Mucosa of descending colon (tissue), 3 donors: ENCODE results near the gene DCC. TPM values are rescaled to one million over a fixed set of nuclear protein-coding genes. Genes with fewer than 3 reads are reported as not detected.

ENCODE experiments used
- ATAC-seq: fragments of 200-7000 bp; cut with Tn5 transposase; one replicate; pipeline ENCODE4 v1.9.1; 2020; ENCODE audit warnings: mild to moderate bottlenecking, moderate library complexity
- DNase-seq, 3 donors: peaks; one replicate each; pipeline ENCODE4 v3.0.0-alpha.2; 2020
- H3K36me3 ChIP-seq: fragments of 200-600 bp; one replicate; pipeline ENCODE4 v1.8.0; 2021; ENCODE audit warnings: low read depth, mild to moderate bottlenecking
- H3K4me1 ChIP-seq: fragments of 200-600 bp; one replicate; pipeline ENCODE4 v1.8.0; 2021; ENCODE audit warnings: low read depth, mild to moderate bottlenecking
- H3K4me3 ChIP-seq: fragments of 200-600 bp; one replicate; pipeline ENCODE4 v1.8.0; 2021; ENCODE audit warnings: mild to moderate bottlenecking
- H3K9me3 ChIP-seq: fragments of 200-600 bp; one replicate; pipeline ENCODE4 v1.8.0; 2021; ENCODE audit warnings: mild to moderate bottlenecking
- intact Hi-C, 2 donors: fragments of 100-400 bp; cut with DNase I in 1 of 2; cut with micrococcal nuclease in 1 of 2; formaldehyde crosslinking; loops; one replicate each; pipeline versions ENCODE4 v1.11.0 to v1.11.1; 2022; cut with DNase I, micrococcal nuclease
- total RNA-seq, 3 donors: library from RNA; stranded (reverse); fragmentation: NEBNext Ultra II Directional in 2 of 3; extraction: Animal tissue kit (Norgen Biotek cat#: 25700) in 2 of 3; gene quantifications; one replicate each; pipeline versions ENCODE4 v1.2.1 to v1.2.4, GENCODE V29; 2021 to 2023
- TF ChIP-seq, protein P1 (sequence below): fragments of 200-600 bp; IDR thresholded peaks from one replicate; pipeline ENCODE4 v1.8.0; 2022; ENCODE audit warnings: antibody characterized with exemption, mild to moderate bottlenecking
- donor health status: DM: no; HTN: no; CAD: no; lungs with moderate emphysema.
- donor health status: DM: no; HTN: no; CAD: no.
- donor health status: DM: no; HTN: yes; CAD: no.

DCC gene
- total RNA-seq, 3 donors from 2014 or later, result 0.26 to 1.3 (median 0.34) TPM

DNA sequence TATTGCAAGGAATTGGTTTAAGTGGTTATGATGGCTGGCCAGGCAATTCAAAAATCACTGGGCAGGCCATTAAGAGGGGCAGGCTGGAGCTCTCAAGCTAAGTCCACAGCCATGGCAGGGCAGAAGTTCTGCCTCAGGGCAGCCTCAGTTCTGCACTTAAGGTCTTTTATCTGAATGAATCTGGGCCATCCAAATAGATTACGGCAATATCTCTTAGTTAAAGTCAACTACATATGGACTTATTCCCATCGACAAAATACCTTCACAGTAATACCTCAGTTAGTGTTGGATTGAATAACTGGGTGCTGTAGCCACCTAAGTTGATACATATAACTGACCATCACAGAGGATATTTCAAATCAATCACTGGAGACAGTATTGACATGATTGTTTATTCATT lies 979.6 kb downstream of the DCC start:
- no peaks in the 10 kb centered on the region for H3K9me3 ChIP-seq
- TF ChIP-seq, protein P1, sequence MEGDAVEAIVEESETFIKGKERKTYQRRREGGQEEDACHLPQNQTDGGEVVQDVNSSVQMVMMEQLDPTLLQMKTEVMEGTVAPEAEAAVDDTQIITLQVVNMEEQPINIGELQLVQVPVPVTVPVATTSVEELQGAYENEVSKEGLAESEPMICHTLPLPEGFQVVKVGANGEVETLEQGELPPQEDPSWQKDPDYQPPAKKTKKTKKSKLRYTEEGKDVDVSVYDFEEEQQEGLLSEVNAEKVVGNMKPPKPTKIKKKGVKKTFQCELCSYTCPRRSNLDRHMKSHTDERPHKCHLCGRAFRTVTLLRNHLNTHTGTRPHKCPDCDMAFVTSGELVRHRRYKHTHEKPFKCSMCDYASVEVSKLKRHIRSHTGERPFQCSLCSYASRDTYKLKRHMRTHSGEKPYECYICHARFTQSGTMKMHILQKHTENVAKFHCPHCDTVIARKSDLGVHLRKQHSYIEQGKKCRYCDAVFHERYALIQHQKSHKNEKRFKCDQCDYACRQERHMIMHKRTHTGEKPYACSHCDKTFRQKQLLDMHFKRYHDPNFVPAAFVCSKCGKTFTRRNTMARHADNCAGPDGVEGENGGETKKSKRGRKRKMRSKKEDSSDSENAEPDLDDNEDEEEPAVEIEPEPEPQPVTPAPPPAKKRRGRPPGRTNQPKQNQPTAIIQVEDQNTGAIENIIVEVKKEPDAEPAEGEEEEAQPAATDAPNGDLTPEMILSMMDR, result no peak
- no peak overlapping the region for H3K4me3 ChIP-seq
- H3K4me1 ChIP-seq, result no peaks in the 10 kb centered on the region
- no peak for DNase-seq
- no peak for ATAC-seq
- intact Hi-C loops, result no loop called here
- no peaks in the 10 kb centered on the region for H3K36me3 ChIP-seq

DNA sequence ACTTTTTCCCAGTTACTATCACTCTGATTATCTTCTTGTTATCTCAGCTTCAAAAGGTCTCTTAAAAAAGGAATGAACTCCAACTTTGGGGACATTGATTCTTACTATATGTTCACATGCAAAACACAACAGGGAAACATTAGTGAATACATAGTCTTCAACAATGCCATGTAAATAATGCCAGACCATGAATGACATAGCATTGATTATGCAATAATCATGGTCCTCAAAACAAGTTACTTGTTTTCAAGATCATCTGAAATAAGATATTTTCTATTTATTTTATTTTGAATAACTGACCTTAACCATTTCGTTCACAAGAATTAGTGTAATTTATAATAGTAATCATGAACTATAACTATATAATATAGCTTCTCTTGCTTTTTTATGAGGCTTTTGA lies 982.2 kb downstream of the DCC start:
- H3K9me3 ChIP-seq, result no peaks in the 10 kb centered on the region
- DNase-seq, result no peak
- no peaks in the 10 kb centered on the region for H3K36me3 ChIP-seq
- ATAC-seq, result no peak
- no peaks in the 10 kb centered on the region for H3K4me1 ChIP-seq
- H3K4me3 ChIP-seq, result no peak overlapping the region
- TF ChIP-seq, protein P1, result no peak
- intact Hi-C loops, result no loop called here

DNA sequence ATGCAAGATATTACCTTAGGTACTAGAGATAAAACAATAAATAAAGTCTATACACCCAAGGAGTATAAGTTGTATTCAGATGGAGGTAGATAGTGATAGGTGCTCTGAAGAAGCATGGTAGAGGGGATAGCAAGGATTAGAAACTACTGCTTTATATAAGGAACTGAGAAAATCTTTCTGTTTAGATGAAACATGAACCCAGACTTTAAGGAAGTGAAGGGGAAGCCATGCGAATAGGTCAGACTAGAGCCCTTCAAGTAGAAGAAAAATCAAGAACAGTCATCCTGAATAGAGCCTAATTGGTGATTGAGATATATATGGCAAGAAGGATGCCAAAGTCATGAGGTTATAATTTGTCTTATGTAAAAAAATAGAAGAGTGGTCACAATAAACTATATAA lies 984.4 kb downstream of the DCC start:
- ATAC-seq (no peak), DNase-seq (no peak)
- no peak overlapping the region for H3K4me3 ChIP-seq
- H3K4me1 ChIP-seq, result no peaks in the 10 kb centered on the region
- H3K9me3 ChIP-seq, result no peaks in the 10 kb centered on the region
- intact Hi-C loops, result no loop called here
- H3K36me3 ChIP-seq, result no peaks in the 10 kb centered on the region
- TF ChIP-seq, protein P1, result no peak

DNA sequence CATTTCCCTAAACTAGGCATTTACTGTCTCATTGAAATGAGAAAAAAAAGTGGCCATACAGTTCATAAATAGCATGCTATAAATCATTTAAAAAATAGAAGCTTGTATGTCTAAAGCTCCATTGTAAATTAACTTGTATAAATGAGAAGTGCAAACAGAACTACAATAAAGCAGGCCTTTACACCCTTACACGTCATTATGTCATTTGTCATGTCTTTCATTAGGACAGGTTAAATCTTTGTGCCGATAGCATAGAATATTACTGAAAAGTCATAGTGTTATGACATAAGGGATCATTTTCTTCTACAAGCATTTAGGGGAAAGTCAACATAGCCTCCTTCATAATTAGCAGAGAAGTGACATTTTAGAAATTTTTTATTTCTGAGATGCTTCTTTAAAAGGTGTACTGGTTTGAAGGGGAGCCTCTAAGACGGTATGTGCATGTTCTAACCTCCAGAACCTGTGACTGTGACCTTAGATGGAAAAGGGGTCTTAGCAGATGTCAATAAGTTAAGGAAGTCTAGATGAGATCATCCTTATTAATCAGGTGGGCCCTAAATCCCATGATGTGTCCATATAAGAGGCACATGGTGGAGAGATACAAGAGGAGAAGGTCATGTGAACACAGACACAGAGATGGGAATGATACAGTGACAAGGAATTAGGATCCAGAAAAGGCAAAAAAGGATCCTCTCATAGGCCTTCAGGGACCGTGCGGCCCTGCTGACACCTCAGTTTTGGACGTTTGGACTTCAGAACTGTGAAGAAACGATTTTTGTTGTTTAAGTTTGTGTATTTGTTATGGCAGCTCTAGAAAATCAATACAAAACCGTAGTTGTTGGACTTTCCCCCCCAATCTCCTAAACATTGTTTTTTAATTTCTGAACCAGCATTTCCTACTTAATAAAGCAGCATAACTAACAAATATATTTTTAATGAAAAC lies 1020.8 kb downstream of the DCC start:
- ATAC-seq (no peak), DNase-seq (no peak)
- Histone ChIP-seq H3K4me1 (no peaks in the 10 kb centered on the region), H3K36me3 (no peaks in the 10 kb centered on the region), H3K4me3 (no peak overlapping the region), H3K9me3 (no peaks in the 10 kb centered on the region)
- TF ChIP-seq, protein P1, result no peak
- intact Hi-C loops, result no loop called here

DNA sequence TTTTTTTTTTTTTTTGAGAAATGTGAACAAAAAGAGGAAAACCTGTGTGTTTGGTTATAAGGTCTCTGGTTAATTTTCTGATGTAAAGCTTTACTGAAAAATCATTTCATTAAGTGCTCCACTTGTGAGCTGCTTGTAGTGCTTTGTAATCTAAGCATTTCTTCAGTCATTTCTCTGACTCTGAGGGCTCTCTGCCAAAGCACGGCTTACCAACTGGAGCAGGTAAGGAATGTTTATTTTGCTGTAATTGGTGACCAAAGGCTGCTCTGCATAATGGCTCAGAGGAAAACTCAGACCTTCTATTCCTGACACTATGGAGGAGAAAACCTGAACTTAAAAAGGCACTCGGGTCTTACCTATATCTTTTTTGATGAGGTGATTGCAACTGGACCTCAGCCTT lies 1035.6 kb downstream of the DCC start:
- peak in 1 of 3 donors; percentile 7 for DNase-seq
- intact Hi-C loops, result no loop called here
- Histone ChIP-seq H3K4me1 (no peaks in the 10 kb centered on the region), H3K4me3 (no peak overlapping the region), H3K9me3 (no peaks in the 10 kb centered on the region), H3K36me3 (no peaks in the 10 kb centered on the region)
- TF ChIP-seq, protein P1, result no peak
- no peak for ATAC-seq
